ENCODE measurements around the gene EXOC4.

The EXOC4 gene

GRCh38 chr7:133819695-133820094 is 566.8 kb downstream of the EXOC4 start:
- Histone ChIP-seq H3K9me3 (ENCODE audit: control insufficient read depth, insufficient read depth, low read depth, low read length) (no peaks in the 10 kb centered on the region), H3K4me1 (ENCODE audit: control insufficient read depth, insufficient read depth, low read length) (no peaks in the 10 kb centered on the region), H3K27ac (ENCODE audit: extremely low read depth, low read depth, low read length) (no peak overlapping the region), H3K4me3 (ENCODE audit: low read depth, low read length) (no peak overlapping the region), H3K36me3 (ENCODE audit: control insufficient read depth in 2 of 2, insufficient read depth in 1 of 2, low read length in 2 of 2) (no peaks in the 10 kb centered on the region)
- ChIA-PET POLR2A (interaction anchor here (0.6 to 0.7 kb wide), 2 partner anchors 87 to 160 kb away, joined by 4 to 5 read pairs; no protein-coding TSS in a partner anchor), CTCF (no interaction called here)
- no peak for TF ChIP-seq ZNF354C (tag by site-specific recombination; IDR thresholded peaks at IDR 0.05; ENCODE audit: borderline replicate concordance, low read depth)
- no peak for TF ChIP-seq PRDM1 (tag by site-specific recombination; IDR thresholded peaks at IDR 0.05)
- TF ChIP-seq ZNF701 (tag by site-specific recombination; IDR thresholded peaks at IDR 0.05): no peak
- TF ChIP-seq ZBTB10 (tag by site-specific recombination; IDR thresholded peaks at IDR 0.05): no peak
- no peak for TF ChIP-seq ZNF132 (tag by site-specific recombination; IDR thresholded peaks at IDR 0.05; ENCODE audit: borderline replicate concordance)
- no peak for TF ChIP-seq ZNF558 (tag by site-specific recombination; IDR thresholded peaks at IDR 0.05)
- no peak for TF ChIP-seq PRDM2 (tag by site-specific recombination; IDR thresholded peaks at IDR 0.05; ENCODE audit: borderline replicate concordance)
- TF ChIP-seq ZBTB17 (tag by site-specific recombination; IDR thresholded peaks at IDR 0.05): no peak

- Histone ChIP-seq H3K4me3 (ENCODE audit: low read depth, low read length) (no peak overlapping the region), H3K4me1 (ENCODE audit: control insufficient read depth, insufficient read depth, low read length) (no peaks in the 10 kb centered on the region), H3K36me3 (ENCODE audit: control insufficient read depth in 2 of 2, insufficient read depth in 1 of 2, low read length in 2 of 2) (no peaks in the 10 kb centered on the region), H3K27ac (ENCODE audit: extremely low read depth, low read depth, low read length) (no peak overlapping the region), H3K9me3 (ENCODE audit: control insufficient read depth, insufficient read depth, low read depth, low read length) (no peaks in the 10 kb centered on the region)
- CTCF ChIA-PET: no interaction called here
- no peak for TF ChIP-seq ZSCAN4 (tag by site-specific recombination; IDR thresholded peaks at IDR 0.05)
- POLR2A ChIA-PET: interaction anchor here (0.6 kb wide), 1 partner anchor 109 kb away, joined by 5 read pairs; no protein-coding TSS in a partner anchor
Observed at GRCh38 chr7:133820584-133820983, 567.7 kb downstream of the EXOC4 start.

GRCh38 chr7:133821171-133821570 is 568.3 kb downstream of the EXOC4 start:
- Histone ChIP-seq H3K27ac (ENCODE audit: extremely low read depth, low read depth, low read length) (no peak overlapping the region), H3K9me3 (ENCODE audit: control insufficient read depth, insufficient read depth, low read depth, low read length) (no peaks in the 10 kb centered on the region), H3K4me3 (ENCODE audit: low read depth, low read length) (no peak overlapping the region), H3K36me3 (ENCODE audit: control insufficient read depth in 2 of 2, insufficient read depth in 1 of 2, low read length in 2 of 2) (no peaks in the 10 kb centered on the region), H3K4me1 (ENCODE audit: control insufficient read depth, insufficient read depth, low read length) (no peaks in the 10 kb centered on the region)
- POLR2A ChIA-PET: interaction anchor here (0.6 kb wide), 1 partner anchor 109 kb away, joined by 5 read pairs; no protein-coding TSS in a partner anchor
- CTCF ChIA-PET: no interaction called here
- no peak for TF ChIP-seq ZNF785 (tag by site-specific recombination; IDR thresholded peaks at IDR 0.05)
- no peak for TF ChIP-seq ZNF473 (tag by site-specific recombination; IDR thresholded peaks at IDR 0.05)
- no peak for TF ChIP-seq ZNF140 (tag by site-specific recombination; IDR thresholded peaks at IDR 0.05)
- no peak for TF ChIP-seq INSM2 (tag by site-specific recombination; IDR thresholded peaks at IDR 0.05)
- no peak for TF ChIP-seq ZNF529 (tag by site-specific recombination; IDR thresholded peaks at IDR 0.05; ENCODE audit: insufficient replicate concordance)
- TF ChIP-seq ZBTB48 (tag by site-specific recombination; IDR thresholded peaks at IDR 0.05): no peak
- no peak for TF ChIP-seq GLIS2 (tag by site-specific recombination; IDR thresholded peaks at IDR 0.05)
- TF ChIP-seq GLIS1 (tag by site-specific recombination; IDR thresholded peaks at IDR 0.05): no peak
- TF ChIP-seq ZNF48 (tag by site-specific recombination; IDR thresholded peaks at IDR 0.05): no peak
